Central memory CD4-positive, alpha-beta T cell (primary cell): ENCODE data around the gene BOC.

Experiments used
- DNase-seq: peaks from one replicate; pipeline ENCODE4 v3.0.0; 2022

The BOC gene

GRCh38 chr3:113253702-113254101, 42.3 kb downstream of the BOC start:
- no peak for DNase-seq

DNA sequence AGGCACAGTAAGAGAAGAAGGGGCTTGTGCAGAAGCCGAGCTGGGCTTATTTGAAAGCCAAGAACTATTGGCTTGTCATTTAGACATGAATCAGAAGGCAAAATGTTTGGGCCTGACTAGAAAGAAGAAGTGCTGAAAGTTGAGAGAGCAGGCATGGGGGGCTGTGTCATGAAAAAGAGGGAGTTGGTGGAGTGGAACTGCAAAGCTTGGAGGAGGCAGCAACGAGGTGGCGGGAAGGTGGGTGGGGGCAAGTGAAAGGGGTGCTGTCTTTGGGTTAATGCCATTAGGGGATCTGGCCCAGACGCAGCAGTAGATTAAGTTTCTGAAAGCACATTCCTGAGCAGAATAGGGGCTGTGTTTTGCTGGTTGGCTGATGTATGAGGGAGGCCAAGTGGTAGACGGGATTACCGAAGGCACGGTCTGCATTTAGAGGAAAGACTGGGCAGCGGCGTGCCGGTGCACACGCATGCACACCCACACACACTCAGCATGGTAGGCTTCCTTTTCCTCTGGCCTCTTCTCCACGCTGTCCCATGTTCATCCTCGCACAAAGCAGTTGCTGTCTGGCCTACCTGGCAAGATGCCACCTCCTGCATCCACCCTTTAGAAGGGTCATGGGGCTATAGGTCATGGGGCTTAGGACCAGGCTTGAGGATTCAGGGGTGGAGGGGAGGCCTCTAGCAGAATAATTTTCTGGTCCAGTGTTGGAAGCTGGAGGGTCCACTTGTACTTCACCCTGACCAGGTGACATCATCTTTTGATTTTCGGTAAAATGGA, 43.0 kb downstream of the BOC start:
- no peak for DNase-seq

GRCh38 chr3:113255100-113255853, 43.9 kb downstream of the BOC start:
- no peak for DNase-seq

GRCh38 chr3:113255854-113256615, 44.7 kb downstream of the BOC start:
- no peak for DNase-seq

DNA sequence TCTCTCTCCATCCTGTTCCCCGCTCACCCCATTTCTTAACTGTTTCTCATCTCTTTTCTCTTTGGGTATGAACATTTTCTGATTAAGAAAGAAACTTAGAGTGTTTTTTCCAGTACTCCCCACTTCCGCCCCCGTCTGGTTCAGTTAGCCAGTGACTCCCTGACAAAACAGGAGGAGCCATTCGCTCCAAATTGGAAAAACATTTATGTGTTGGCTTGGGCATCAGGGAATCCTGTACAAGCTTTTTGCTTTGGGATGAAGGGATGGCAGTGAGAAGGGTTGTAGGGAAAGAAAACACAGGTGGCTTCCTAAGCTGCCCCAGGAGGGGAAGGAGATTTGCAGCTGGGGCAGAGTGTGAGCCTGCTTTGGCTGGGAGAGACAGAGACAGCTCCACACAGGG, 47.0 kb downstream of the BOC start:
- DNase-seq, result no peak

DNA sequence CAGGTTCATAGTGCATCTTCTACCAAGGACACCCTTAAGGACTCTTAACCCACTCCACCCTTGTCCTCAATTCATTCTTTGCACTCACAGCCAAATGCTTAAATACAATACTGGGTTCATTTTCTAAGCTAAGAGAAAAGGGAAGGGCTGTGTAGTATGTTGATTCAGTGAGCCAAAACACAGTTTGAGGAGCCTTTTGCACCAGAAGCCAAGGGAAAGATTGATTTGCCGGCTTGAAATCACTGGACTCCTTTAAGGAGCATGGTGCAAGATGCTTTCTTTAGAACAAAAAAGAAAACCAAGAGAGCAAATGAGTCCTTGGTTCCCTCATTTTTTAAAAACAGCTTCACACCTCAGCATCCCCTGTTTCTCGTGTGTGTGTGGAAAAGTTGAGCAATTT, 47.8 kb downstream of the BOC start:
- no peak for DNase-seq

GRCh38 chr3:113261063-113261625, 49.8 kb downstream of the BOC start:
- no peak for DNase-seq

- no peak for DNase-seq
Measured at GRCh38 chr3:113261626-113262303, 50.4 kb downstream of the BOC start.

- no peak for DNase-seq
Measured at GRCh38 chr3:113262304-113262665, 50.9 kb downstream of the BOC start.

- no peak for DNase-seq
Measured at GRCh38 chr3:113263020-113263419, 51.7 kb downstream of the BOC start.

DNA sequence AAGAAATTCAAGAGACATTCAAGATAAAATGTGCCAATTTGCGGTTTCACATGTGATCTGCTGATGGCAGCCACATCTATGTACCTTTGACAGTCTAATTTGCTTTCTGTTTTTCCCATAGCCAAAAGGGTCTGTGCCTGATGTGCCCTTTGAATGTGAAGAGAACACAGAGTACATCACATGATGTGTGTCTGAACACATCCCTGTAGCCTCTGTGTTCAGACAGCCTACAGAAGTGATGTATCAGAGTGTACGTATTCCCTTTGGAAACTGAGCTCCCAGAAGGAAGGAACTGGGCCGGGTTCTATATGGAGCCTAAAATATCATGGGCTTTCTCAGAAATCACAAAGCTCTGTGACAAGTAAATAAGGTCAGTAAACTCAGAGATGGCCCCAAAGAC, 52.4 kb downstream of the BOC start:
- no peak for DNase-seq

- no peak for DNase-seq
Measured at GRCh38 chr3:113264283-113265131, 53.1 kb downstream of the BOC start.

DNA sequence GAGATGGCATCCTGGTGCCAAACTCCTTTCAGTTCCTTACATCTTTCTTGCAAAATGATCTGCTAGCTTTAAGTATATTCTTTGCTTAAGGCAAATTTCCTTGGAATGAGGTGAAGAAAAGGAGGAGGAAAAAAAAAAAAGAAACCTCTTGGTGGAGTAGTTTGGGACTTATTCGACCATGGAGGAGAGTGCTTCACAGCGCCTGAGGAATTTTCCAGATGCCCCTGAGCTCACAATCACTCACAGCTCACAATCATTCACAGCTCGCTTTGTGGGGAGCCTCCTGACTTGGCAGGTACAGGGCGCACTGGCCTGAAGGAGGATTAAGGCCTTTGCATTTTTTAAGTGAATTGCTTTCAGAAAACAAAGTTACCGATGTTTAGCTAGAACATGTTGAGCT, 53.9 kb downstream of the BOC start:
- no peak for DNase-seq

GRCh38 chr3:113266738-113267137, 55.4 kb downstream of the BOC start:
- DNase-seq, result no peak

- DNase-seq, result no peak
Measured at GRCh38 chr3:113268311-113268710, 57.0 kb downstream of the BOC start.

DNA sequence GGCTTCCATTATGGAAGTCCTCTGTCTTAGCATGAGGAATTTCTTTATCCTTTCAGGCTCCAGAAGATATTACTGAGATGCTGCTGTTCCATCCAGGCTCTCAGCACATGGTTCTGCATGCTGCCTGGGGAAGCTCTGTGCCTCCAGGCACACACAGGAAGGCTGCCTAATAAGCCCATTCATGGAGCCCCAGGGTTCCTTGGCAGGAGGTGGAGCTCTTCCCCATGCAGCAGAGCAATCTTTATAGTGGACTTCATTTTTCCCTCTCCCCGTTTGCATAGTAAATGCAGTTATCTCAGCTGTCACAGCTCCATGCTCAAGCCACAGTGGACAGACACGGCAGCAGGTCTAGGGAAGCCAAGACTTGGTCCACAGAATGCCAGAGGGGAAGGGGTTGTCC, 57.6 kb downstream of the BOC start:
- no peak for DNase-seq

- DNase-seq, result no peak
Measured at GRCh38 chr3:113269661-113270060, 58.3 kb downstream of the BOC start.

DNA sequence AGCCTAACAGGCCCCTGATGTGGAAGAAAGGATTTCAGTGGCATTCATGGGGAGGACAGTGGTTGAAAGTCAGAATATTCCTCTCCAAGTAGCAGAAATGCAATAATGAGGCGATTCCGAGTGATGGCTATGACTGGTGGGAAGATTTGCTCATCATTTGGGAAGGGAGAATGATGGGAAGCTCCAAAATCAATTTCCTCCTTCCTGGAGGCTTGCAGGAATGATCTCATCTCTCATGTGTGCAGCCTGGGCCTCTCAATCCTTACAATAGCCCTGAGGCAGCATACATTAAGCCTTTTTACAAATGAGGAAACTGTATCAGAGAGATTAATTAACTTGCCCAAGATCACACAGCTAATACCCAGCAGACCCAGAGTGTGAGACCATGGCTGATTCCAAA, 58.7 kb downstream of the BOC start:
- no peak for DNase-seq

GRCh38 chr3:113270786-113271185, 59.4 kb downstream of the BOC start:
- no peak for DNase-seq

- DNase-seq, result no peak
Measured at GRCh38 chr3:113271189-113271588, 59.8 kb downstream of the BOC start.

DNA sequence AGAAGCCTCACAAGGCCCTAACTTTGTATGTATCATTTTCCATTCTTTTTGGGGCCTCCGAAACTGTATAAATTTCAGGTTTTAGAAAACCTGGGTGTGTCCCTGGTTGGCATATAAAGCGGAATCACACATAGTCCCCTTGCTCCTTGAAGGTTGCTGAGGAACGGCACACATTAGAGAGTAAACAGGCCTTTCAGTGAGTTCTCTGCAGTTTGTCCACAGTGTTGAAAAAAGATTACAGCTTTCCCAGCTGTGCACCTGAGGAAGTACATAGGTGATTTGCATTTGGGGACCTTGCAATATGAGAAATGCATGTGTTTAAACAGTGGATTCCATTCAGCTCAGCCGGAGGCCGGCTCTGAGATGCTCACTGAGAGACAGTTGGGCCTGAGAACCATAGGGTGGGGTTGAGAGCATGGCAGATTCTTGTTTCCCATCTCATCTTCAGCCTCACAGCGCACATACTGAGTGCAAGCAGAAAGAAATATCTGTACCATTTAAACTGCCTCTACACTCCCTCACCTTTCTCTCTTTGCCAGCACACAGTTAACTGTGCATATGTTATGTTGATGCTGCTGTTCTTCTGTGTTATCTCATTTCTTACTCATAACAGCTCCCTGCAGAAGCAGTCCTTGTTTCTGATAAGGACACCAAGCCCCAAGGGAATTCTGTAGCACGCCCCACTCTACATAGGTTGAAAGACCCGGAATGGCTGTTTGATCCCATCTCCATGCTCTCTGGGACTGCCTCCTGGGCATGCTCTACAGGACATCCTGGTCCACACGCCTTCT, 60.4 kb downstream of the BOC start:
- no peak for DNase-seq
